Ishikawa (cell line): ENCODE measurements around the gene DNAJB2.
A peak's percentile ranks its signal among the peaks of the same experiment; 100 is the strongest.

ENCODE experiments used
- CEBPB ChIP-seq: IDR thresholded peaks from 2 replicates; pipeline ENCODE4 v1.6.1; 2012
- CREB1 ChIP-seq: IDR thresholded peaks from 2 replicates; pipeline ENCODE4 v1.6.1; 2012; ENCODE audit warnings: low read depth
- EGR1 ChIP-seq: IDR thresholded peaks from 2 replicates; pipeline ENCODE4 v1.6.1; 2012
- EP300 ChIP-seq: IDR thresholded peaks from 2 replicates; pipeline ENCODE4 v1.6.1; 2012; ENCODE audit warnings: borderline replicate concordance
- FOXM1 ChIP-seq: IDR thresholded peaks from 2 replicates; pipeline ENCODE4 v1.6.1; 2012; ENCODE audit warnings: low read depth, borderline replicate concordance
- MAX ChIP-seq: IDR thresholded peaks from 2 replicates; pipeline ENCODE4 v1.6.1; 2012
- NFIC ChIP-seq: IDR thresholded peaks from 2 replicates; pipeline ENCODE4 v1.6.1; 2012
- RAD21 ChIP-seq: IDR thresholded peaks from 2 replicates; pipeline ENCODE4 v1.6.1; 2012; ENCODE audit warnings: low read depth
- REST ChIP-seq: IDR thresholded peaks from 2 replicates; pipeline ENCODE4 v1.6.1; 2012; ENCODE audit warnings: low read depth, mild to moderate bottlenecking
- TAF1 ChIP-seq: IDR thresholded peaks from 2 replicates; pipeline ENCODE4 v1.6.1; 2012; ENCODE audit warnings: low read depth, mild to moderate bottlenecking
- TCF12 ChIP-seq: IDR thresholded peaks from 2 replicates; pipeline ENCODE4 v1.6.1; 2012; ENCODE audit warnings: low read depth
- TEAD4 ChIP-seq: IDR thresholded peaks from 2 replicates; pipeline ENCODE4 v1.6.1; 2012
- USF1 ChIP-seq: IDR thresholded peaks from 2 replicates; pipeline ENCODE4 v1.6.1; 2012
- YY1 ChIP-seq: IDR thresholded peaks from 2 replicates; pipeline ENCODE4 v1.6.1; 2012; ENCODE audit warnings: low read depth
- ZBTB7A ChIP-seq: IDR thresholded peaks from 2 replicates; pipeline ENCODE4 v1.6.1; 2012; ENCODE audit warnings: low read depth

The DNAJB2 gene

DNA sequence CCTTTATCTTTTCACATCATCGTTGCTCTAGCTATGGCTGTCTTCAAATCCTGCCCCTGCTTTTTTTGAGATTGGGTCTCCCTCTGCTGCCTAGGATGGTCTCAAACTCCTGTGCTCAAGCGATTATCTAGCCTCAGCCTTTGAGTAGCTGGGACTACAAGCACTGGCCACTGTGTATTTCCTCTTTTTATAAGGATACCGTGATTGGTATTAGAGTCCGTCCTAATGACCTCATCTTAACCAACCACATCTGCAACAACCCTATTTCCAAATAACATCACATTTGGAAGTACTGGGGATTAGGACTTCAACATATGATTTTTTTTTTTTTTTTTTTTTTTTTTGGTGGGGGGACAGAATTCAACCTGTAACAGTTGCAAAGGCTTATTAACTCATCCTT is 44.3 kb downstream of the DNAJB2 start:
- TF ChIP-seq NFIC (no peak), REST (no peak), USF1 (no peak), EP300 (no peak), TAF1 (no peak), MAX (no peak), TCF12 (no peak), RAD21 (no peak), YY1 (no peak), EGR1 (no peak), CEBPB (no peak), FOXM1 (no peak)

DNA sequence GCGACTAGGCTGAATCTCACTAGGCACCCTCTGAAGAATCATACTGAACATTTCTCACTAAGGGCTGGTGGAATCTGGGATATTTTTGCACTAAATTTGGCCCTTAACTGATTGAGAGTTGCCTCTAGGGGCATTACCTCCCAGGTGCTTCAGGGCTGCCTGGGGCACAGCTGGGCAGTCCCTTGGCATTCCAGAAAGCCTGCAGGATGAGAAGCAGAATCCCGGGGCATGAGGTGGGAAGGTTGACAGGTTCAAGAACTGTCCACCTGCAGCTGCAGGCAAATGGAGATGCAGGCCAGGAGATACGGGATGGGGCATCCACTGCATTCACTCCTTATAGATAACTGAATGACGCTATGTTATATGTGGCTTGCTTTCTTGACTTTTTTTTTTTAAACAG is 46.0 kb downstream of the DNAJB2 start:
- TF ChIP-seq CEBPB (no peak), REST (no peak), TCF12 (no peak), TEAD4 (no peak), NFIC (no peak), FOXM1 (no peak), ZBTB7A (no peak), EGR1 (no peak), USF1 (no peak), TAF1 (no peak), EP300 (no peak), CREB1 (no peak), RAD21 (no peak), MAX (no peak), YY1 (no peak)

- TF ChIP-seq FOXM1 (no peak), TCF12 (no peak), EGR1 (no peak)
Measured at GRCh38 chr2:219325657-219326315, 46.6 kb downstream of the DNAJB2 start.

GRCh38 chr2:219327719-219328118 is 48.6 kb downstream of the DNAJB2 start:
- TF ChIP-seq EGR1 (no peak), ZBTB7A (no peak), TAF1 (no peak)

DNA sequence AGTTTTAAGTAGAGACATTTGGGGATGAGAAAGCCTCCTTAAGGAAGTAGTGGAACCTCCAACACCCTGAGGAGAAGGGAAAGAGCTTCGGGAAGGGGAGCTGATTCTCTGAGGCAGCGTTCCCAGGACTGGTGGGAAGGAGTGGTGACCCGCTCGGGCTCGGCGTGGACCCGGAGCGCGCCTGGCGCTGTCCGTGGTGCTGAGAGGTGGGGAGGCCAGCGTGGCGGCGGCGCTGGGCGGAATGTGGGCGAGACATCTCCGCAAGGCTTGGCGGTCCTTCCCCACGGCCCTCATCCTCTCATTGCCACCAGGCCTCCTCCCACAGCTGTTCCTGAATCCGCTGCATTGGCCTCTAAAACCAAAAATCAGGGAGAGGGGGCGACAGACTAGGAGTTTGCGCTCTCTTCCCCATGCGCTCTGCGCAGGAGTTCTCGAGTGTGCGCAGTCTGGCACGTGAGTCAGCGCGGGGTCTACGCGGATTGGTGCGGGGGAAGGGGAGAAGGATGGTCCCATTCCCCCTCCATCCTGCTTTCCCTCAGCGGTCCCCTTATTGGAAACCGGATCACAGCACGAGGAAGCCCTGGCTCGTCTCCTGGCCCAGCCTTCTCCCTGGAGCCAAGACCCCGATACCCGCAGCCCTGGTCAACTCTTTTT is 52.5 kb downstream of the DNAJB2 start:
- TF ChIP-seq RAD21 (no peak), EP300 (no peak), MAX (peak; percentile 72), YY1 (no peak), CEBPB (no peak), EGR1 (no peak), TCF12 (no peak), ZBTB7A (no peak), CREB1 (no peak), USF1 (no peak), TEAD4 (peak; percentile 48), TAF1 (no peak), NFIC (no peak), REST (peak; percentile 99)
